Measurements from ENCODE around the gene FOXO1.

Gene FOXO1

GRCh38 chr13:40533072-40533471, 133.4 kb downstream of the FOXO1 start:
- Histone ChIP-seq H3F3A (ENCODE audit: low read depth) (no peaks in the 10 kb centered on the region), H3K9ac (ENCODE audit: low read depth, low read length, poor library complexity, severe bottlenecking) (no peak overlapping the region), H3K9me3 (ENCODE audit: insufficient read depth, low read depth, low read length) (peaks cover under 1% of the 10 kb centered on the region; the same call in 1 of the 2 replicates), H3K4me1 (ENCODE audit: insufficient read depth, low read length, poor library complexity, severe bottlenecking) (no peaks in the 10 kb centered on the region), H3K79me2 (ENCODE audit: insufficient read depth, low read length) (no peaks in the 10 kb centered on the region), H3K4me3 (ENCODE audit: low read length, poor library complexity, severe bottlenecking) (no peak overlapping the region), H3K9me2 (replicated peaks; ENCODE audit: low read depth, low read length) (no peaks in the 10 kb centered on the region), H2AFZ (ENCODE audit: low read length) (no peak overlapping the region), H3K36me3 (ENCODE audit: insufficient read depth, low read length) (no peaks in the 10 kb centered on the region), H3K4me2 (ENCODE audit: low read depth, low read length, poor library complexity, severe bottlenecking) (no peak overlapping the region), H3K27me3 (ENCODE audit: insufficient read depth, low read length, poor library complexity, severe bottlenecking) (no peaks in the 10 kb centered on the region), H4K20me1 (ENCODE audit: insufficient read depth, low read length, poor library complexity, severe bottlenecking) (no peaks in the 10 kb centered on the region)
- TF ChIP-seq CTCF (conservative IDR thresholded peaks at IDR 0.05; ENCODE audit: low read length) (no peak), EZH2phosphoT487 (IDR thresholded peaks at IDR 0.05; ENCODE audit: borderline replicate concordance) (no peak)

- H3K9me2 ChIP-seq (replicated peaks; ENCODE audit: low read depth, low read length) = no peaks in the 10 kb centered on the region
- no peaks in the 10 kb centered on the region for H3K27me3 ChIP-seq (ENCODE audit: insufficient read depth, low read length, poor library complexity, severe bottlenecking)
- H3K4me3 ChIP-seq (ENCODE audit: low read length, poor library complexity, severe bottlenecking) = no peak overlapping the region
- no peak overlapping the region for H2AFZ ChIP-seq (ENCODE audit: low read length)
- H3K9me3 ChIP-seq (ENCODE audit: insufficient read depth, low read depth, low read length) = peaks cover 3% of the 10 kb centered on the region; the same call in 1 of the 2 replicates
- no peaks in the 10 kb centered on the region for H4K20me1 ChIP-seq (ENCODE audit: insufficient read depth, low read length, poor library complexity, severe bottlenecking)
- H3K4me1 ChIP-seq (ENCODE audit: insufficient read depth, low read length, poor library complexity, severe bottlenecking) = no peaks in the 10 kb centered on the region
- no peaks in the 10 kb centered on the region for H3K79me2 ChIP-seq (ENCODE audit: insufficient read depth, low read length)
- H3F3A ChIP-seq (ENCODE audit: low read depth) = no peaks in the 10 kb centered on the region
- H3K36me3 ChIP-seq (ENCODE audit: insufficient read depth, low read length) = no peaks in the 10 kb centered on the region
- TF ChIP-seq EZH2phosphoT487 (IDR thresholded peaks at IDR 0.05; ENCODE audit: borderline replicate concordance) = no peak
- H3K4me2 ChIP-seq (ENCODE audit: low read depth, low read length, poor library complexity, severe bottlenecking) = no peak overlapping the region
- no peak overlapping the region for H3K9ac ChIP-seq (ENCODE audit: low read depth, low read length, poor library complexity, severe bottlenecking)
These were observed 135.5 kb downstream of the FOXO1 start for GRCh38 chr13:40530961-40531360.

GRCh38 chr13:40528881-40529280, 137.6 kb downstream of the FOXO1 start:
- no peaks in the 10 kb centered on the region for H3K36me3 ChIP-seq (ENCODE audit: insufficient read depth, low read length)
- no peak overlapping the region for H3K4me3 ChIP-seq (ENCODE audit: low read length, poor library complexity, severe bottlenecking)
- no peak for TF ChIP-seq CTCF (conservative IDR thresholded peaks at IDR 0.05; ENCODE audit: low read length)
- no peak for TF ChIP-seq EZH2phosphoT487 (IDR thresholded peaks at IDR 0.05; ENCODE audit: borderline replicate concordance)
- H3K9me3 ChIP-seq (ENCODE audit: insufficient read depth, low read depth, low read length) = peaks cover 3% of the 10 kb centered on the region; the same call in 1 of the 2 replicates
- H3K79me2 ChIP-seq (ENCODE audit: insufficient read depth, low read length) = no peaks in the 10 kb centered on the region
- H4K20me1 ChIP-seq (ENCODE audit: insufficient read depth, low read length, poor library complexity, severe bottlenecking) = no peaks in the 10 kb centered on the region
- H3K9me2 ChIP-seq (replicated peaks; ENCODE audit: low read depth, low read length) = no peaks in the 10 kb centered on the region
- no peak overlapping the region for H3K4me2 ChIP-seq (ENCODE audit: low read depth, low read length, poor library complexity, severe bottlenecking)
- no peak overlapping the region for H3K9ac ChIP-seq (ENCODE audit: low read depth, low read length, poor library complexity, severe bottlenecking)
- H3K4me1 ChIP-seq (ENCODE audit: insufficient read depth, low read length, poor library complexity, severe bottlenecking) = no peaks in the 10 kb centered on the region
- H3F3A ChIP-seq (ENCODE audit: low read depth) = no peaks in the 10 kb centered on the region
- no peak overlapping the region for H2AFZ ChIP-seq (ENCODE audit: low read length)
- no peaks in the 10 kb centered on the region for H3K27me3 ChIP-seq (ENCODE audit: insufficient read depth, low read length, poor library complexity, severe bottlenecking)

- Histone ChIP-seq H3K4me3 (ENCODE audit: low read length, poor library complexity, severe bottlenecking) (no peak overlapping the region), H3K9me3 (ENCODE audit: insufficient read depth, low read depth, low read length) (peaks cover 3% of the 10 kb centered on the region; the same call in 1 of the 2 replicates), H3F3A (ENCODE audit: low read depth) (no peaks in the 10 kb centered on the region), H3K79me2 (ENCODE audit: insufficient read depth, low read length) (no peaks in the 10 kb centered on the region), H3K4me1 (ENCODE audit: insufficient read depth, low read length, poor library complexity, severe bottlenecking) (no peaks in the 10 kb centered on the region), H3K9ac (ENCODE audit: low read depth, low read length, poor library complexity, severe bottlenecking) (no peak overlapping the region), H3K27me3 (ENCODE audit: insufficient read depth, low read length, poor library complexity, severe bottlenecking) (no peaks in the 10 kb centered on the region), H4K20me1 (ENCODE audit: insufficient read depth, low read length, poor library complexity, severe bottlenecking) (no peaks in the 10 kb centered on the region), H2AFZ (ENCODE audit: low read length) (no peak overlapping the region), H3K9me2 (replicated peaks; ENCODE audit: low read depth, low read length) (no peaks in the 10 kb centered on the region), H3K36me3 (ENCODE audit: insufficient read depth, low read length) (no peaks in the 10 kb centered on the region), H3K4me2 (ENCODE audit: low read depth, low read length, poor library complexity, severe bottlenecking) (no peak overlapping the region)
- TF ChIP-seq CTCF (conservative IDR thresholded peaks at IDR 0.05; ENCODE audit: low read length) (no peak), EZH2phosphoT487 (IDR thresholded peaks at IDR 0.05; ENCODE audit: borderline replicate concordance) (no peak)
These were observed 138.5 kb downstream of the FOXO1 start for GRCh38 chr13:40527914-40528313.
